NCI-H345 (cell line): Measurements from ENCODE around the gene PPM1E.
"Not testable (repeated sequence)": the region's sequence is repeated elsewhere in the genome, so short reads cannot be mapped to it uniquely, and the experiment has no call there.

ENCODE experiments used
- DNase-seq: peaks from one replicate; lab custom pipeline; 2025; lab: John Stamatoyannopoulos, UW

Gene PPM1E

GRCh38 chr17:58947824-58948223 is 192.2 kb downstream of the PPM1E start:
- no peak for DNase-seq

- DNase-seq = not testable (repeated sequence)
Observed at GRCh38 chr17:58954358-58954757, 198.7 kb downstream of the PPM1E start.

DNA sequence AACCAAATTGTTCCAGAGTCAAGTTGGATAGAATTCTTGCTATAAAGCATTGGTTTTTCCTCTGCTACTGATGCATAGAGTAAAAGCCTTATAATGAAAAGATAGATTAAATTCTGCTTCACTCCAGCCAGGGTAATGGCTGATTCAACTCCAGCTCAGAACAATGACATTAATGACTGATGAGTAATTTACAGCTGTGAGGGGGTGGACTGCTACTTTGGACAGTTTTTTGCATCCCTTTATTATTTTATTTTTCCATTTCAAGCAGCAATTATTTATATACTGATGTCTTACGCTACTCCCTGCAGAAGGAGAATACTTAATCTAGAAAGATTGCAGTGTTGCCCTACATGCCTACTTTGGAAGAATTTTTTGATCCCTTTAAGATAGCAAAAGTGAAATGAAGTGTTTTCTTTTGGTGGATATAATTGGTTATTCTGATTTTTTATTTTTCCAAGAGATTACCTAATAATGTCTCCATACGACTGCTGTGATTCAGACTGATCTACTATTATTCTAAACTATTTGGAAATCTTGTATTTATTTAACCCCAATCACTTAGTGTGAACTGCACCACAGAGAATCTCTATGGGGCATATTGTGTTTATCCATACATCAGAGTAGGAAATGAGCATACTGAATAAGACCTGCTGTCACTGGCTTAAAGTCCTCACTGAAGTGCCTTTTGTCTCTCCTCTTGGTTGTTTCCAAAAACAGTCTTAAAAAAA is 201.5 kb downstream of the PPM1E start:
- no peak for DNase-seq

GRCh38 chr17:58957725-58958073 is 202.0 kb downstream of the PPM1E start:
- DNase-seq = not testable (repeated sequence)

DNA sequence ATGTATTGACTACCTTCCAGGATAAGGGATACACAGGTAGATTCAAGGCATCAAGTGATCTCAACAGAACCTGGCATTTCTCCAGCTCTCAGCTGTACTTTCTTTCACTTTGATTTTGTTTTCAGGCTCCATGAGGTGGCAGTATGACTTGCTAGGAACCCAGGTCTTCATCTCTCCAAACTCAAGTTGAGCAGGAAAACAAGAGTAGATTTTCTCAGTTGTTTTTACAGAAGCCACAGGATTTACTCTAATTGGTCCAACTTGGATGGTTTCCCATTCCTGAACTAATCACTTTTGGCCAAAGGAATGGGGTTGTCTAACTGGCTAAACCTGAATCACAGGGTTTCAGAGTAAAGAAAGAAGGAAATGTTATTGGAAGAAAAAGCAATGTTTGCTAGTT is 204.4 kb downstream of the PPM1E start:
- DNase-seq = peak; percentile 62

DNA sequence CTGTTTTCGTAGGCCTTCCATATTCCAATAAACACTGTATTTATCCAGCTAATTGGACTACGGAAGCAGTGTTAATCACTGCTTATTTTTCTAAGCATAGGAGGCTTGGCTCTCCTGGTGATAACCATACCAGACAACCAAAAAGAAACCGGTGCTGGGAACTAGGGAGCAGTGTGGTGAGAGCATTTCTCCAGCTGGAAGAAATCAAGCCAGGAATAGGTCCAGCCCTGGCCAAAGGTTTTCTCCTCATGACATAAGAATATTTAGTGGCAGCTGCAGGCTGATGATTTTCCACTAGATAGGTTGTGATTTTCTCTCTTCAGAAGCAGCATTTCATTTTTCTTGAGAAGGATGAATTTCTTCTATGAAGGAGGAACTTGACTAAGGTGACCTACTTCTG is 209.6 kb downstream of the PPM1E start:
- no peak for DNase-seq

DNA sequence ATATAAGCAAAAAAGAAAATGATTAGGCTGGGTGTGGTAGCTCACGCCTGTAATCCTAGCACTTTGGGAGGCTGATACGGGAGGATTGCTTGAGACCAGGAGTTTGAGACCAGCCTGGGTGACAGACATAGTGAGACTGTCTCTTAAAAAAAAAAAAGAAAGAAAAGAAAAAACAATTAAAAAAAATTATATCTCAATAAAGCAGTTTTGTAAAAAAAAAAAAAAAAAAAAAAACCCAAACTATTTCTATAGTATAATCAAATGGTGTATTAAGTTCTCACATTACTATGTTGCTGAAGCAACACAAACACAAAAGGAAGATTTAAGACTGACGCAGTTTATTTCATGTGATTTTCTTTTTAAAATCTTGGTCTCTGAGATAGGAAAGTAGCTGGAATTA is 210.6 kb downstream of the PPM1E start:
- no peak for DNase-seq

GRCh38 chr17:58968426-58969061 is 212.9 kb downstream of the PPM1E start:
- DNase-seq = peak; percentile 23

GRCh38 chr17:58969156-58969555 is 213.5 kb downstream of the PPM1E start:
- DNase-seq = peak; percentile 91

GRCh38 chr17:58969612-58970011 is 214.0 kb downstream of the PPM1E start:
- DNase-seq = no peak

- no peak for DNase-seq
Observed at GRCh38 chr17:58970609-58971450, 215.2 kb downstream of the PPM1E start.

DNA sequence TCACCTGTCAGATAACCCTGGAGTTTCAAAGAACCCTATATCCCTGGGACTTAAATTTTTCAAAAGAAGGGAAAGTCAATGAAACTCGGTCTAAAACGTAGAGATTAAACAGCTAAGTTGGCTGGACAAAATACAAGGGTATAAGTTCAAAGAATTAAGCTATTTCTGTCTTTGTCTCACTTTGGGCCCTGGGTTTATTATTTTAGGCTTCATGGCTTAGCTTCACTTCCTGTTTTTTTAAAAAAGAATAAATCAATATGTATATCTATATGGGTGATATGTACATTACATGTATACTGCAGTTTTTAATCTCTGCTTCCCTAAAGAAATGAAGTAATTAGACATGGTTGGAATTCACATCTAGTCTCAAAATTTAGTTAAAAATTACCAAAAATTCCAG is 218.7 kb downstream of the PPM1E start:
- DNase-seq = no peak

- DNase-seq = no peak
Observed at GRCh38 chr17:58976541-58976940, 220.9 kb downstream of the PPM1E start.

DNA sequence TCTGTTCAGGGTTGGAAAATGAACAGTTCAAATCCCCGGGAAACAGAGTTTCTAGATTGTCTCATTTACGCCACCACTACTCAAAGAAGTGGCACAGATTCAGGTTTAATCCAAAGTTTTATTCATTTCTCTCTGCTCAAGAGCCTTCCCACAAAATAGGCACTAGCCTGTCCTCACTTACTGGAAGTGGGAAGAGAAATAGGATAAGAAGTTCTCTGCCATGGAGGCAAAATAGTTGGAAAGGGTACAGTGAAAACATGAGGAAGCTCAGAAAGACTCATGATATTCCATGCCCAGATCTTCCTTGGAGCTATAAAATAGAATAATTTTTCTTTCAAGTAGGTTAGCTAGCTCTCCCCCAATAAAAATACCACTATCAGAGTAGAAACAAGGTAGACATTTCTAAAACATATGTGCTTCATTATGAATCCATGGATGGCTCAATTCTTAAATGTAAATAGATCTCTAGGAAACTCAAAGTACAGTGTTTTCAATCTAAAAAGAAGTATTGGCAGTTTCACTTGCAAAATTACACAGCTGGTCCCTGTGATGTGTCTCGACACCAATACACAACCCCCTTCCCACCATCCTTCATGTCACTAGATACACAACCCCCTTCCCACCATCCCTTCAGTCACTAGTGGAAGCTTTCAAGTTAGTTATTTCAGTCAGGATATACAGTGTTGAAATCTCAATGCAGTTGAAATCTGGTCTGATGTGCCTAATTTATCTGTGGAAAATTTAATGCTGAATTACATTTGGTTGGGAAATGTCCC is 225.2 kb downstream of the PPM1E start:
- DNase-seq = no peak

DNA sequence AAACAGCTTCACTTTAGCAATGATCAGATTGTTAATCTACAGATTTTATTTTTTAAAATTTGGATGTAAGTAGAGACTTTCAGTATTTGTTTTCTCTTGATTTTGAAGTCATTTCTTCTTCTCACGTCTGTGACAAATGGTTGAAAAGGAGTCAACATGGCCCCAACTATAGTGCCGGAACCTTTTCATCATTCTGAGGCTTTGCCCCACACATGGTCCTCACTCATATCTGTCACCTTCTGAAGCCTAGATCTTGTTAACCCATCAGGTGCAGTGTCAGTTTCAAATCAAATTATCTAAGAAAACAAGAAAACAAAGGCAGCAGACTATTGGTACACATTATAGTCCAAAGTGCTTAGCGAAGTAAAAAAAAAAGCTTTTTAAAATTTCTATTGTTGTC is 227.0 kb downstream of the PPM1E start:
- no peak for DNase-seq

DNA sequence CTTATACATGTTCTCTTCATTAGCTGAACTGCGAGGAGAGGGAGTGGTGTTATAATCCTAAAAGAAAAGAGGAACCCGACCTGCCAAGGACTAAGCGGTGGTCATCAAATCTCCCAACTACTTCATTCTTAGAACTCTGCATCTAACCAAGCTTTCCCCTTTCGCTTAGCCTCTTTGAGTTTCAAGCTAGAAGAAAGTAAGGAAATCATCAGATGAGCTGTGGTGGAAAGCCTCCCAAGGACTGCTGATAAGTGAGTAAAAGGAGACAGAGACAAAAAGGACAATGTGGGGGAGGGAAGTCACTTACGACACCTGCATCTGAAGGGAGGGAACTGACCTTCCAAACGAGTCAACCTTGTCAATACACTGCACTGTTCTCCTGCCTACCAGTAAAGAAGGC is 229.7 kb downstream of the PPM1E start:
- no peak for DNase-seq

- DNase-seq = no peak
Observed at GRCh38 chr17:58985971-58986370, 230.3 kb downstream of the PPM1E start.

- no peak for DNase-seq
Observed at GRCh38 chr17:58989629-58990028, 234.0 kb downstream of the PPM1E start.

- DNase-seq = no peak
Observed at GRCh38 chr17:58991718-58992331, 236.2 kb downstream of the PPM1E start.

DNA sequence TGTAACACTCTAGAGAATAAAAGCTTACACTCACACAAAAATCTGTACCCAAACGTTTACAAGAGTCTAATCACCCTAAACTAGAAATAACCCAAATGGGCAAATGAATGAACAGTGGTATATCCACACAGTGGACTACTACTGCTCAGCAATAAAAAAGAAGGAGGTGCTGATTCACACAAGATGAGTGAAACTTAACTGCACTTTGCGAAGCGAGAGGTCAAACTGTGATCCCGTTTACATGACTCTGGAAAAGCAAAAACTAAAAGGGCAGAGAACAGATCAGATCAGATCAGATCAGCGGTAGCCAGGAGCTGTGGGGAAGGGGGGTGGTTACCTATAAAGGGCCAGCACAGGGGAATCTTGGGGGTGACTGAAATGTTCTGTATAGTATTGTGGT is 237.7 kb downstream of the PPM1E start:
- no peak for DNase-seq

GRCh38 chr17:58995247-58995940 is 239.7 kb downstream of the PPM1E start:
- DNase-seq = no peak
